Activated B cell treated with CpG ODN at 0.5 μM for 24 hours (primary cell): ENCODE results near the gene PCDHGB4. TPM values are rescaled to one million over a fixed set of nuclear protein-coding genes. Genes with fewer than 3 reads are reported as not detected.
A peak's percentile ranks its signal among the peaks of the same experiment; 100 is the strongest.
"Not testable (repeated sequence)": the region's sequence is repeated elsewhere in the genome, so short reads cannot be mapped to it uniquely, and the experiment has no call there.

Experiments
- ATAC-seq: fragments of 200-7000 bp; cut with Tn5 transposase; one replicate; pipeline ENCODE4 v1.10.0; 2021; ENCODE audit warnings: low read depth, mild to moderate bottlenecking, moderate library complexity
- CTCF ChIA-PET: fragments of 350-600 bp; sonication (Branson Sonifier 250); formaldehyde crosslinking; loops from one replicate; lab custom pipeline; 2021; ENCODE audit warnings: antibody characterized with exemption; lab: Charles Lee
- POLR2A ChIA-PET: fragments of 350-600 bp; sonication (Branson Sonifier 250); formaldehyde crosslinking; loops from one replicate; lab custom pipeline; 2021; ENCODE audit warnings: antibody characterized with exemption; lab: Charles Lee
- DNase-seq: peaks from one replicate; pipeline ENCODE4 v3.0.0; 2022
- H3K27ac Mint-ChIP-seq: one replicate; pipeline ENCODE4 v1.8.0; 2020; ENCODE audit warnings: mixed read lengths
- H3K27me3 Mint-ChIP-seq: one replicate; pipeline ENCODE4 v1.8.0; 2021; ENCODE audit warnings: mixed read lengths
- H3K36me3 Mint-ChIP-seq: one replicate; pipeline ENCODE4 v1.8.0; 2021; ENCODE audit warnings: low read depth, mixed read lengths
- H3K4me1 Mint-ChIP-seq: one replicate; pipeline ENCODE4 v1.8.0; 2021; ENCODE audit warnings: mixed read lengths
- H3K4me3 Mint-ChIP-seq: one replicate; pipeline ENCODE4 v1.8.0; 2020; ENCODE audit warnings: mild to moderate bottlenecking, mixed read lengths
- H3K9me3 Mint-ChIP-seq: one replicate; pipeline ENCODE4 v1.8.0; 2020; ENCODE audit warnings: mixed read lengths
- intact Hi-C: fragments of 100-400 bp; cut with micrococcal nuclease; formaldehyde crosslinking; loops from one replicate; pipeline ENCODE4 v1.15.1; 2024
- total RNA-seq: library from RNA; stranded (reverse); gene quantifications from 2 replicates; pipeline ENCODE4 v1.2.3, GENCODE V29; 2022
- TF ChIP-seq, protein P1 (sequence below): fragments of 200-600 bp; IDR thresholded peaks from one replicate; pipeline ENCODE4 v1.8.0; 2022; ENCODE audit warnings: antibody characterized with exemption, mild to moderate bottlenecking

PCDHGB4 gene
- total RNA-seq, 1 donor from 2014 or later, result 1.2 TPM

DNA sequence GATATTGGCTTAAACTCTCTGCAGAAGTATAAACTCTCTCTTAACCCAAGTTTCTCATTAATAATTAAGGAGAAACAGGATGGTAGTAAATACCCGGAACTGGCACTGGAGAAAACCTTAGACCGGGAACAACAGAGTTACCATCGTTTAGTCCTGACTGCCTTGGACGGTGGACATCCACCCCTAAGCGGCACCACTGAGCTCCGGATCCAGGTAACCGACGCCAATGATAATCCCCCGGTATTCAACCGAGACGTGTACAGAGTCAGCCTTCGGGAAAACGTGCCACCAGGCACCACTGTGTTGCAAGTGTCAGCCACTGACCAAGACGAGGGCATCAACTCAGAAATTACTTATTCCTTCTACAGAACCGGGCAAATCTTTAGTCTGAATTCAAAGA lies 11.1 kb downstream of the PCDHGB4 start:
- DNase-seq, result no peak
- intact Hi-C loops, result no loop called here
- no peak overlapping the region for H3K27ac Mint-ChIP-seq
- no peak overlapping the region for H3K4me3 Mint-ChIP-seq
- H3K36me3 Mint-ChIP-seq, result no peaks in the 10 kb centered on the region
- H3K9me3 Mint-ChIP-seq, result peaks cover 15% of the 10 kb centered on the region
- H3K4me1 Mint-ChIP-seq, result peaks cover 6% of the 10 kb centered on the region
- TF ChIP-seq, protein P1, sequence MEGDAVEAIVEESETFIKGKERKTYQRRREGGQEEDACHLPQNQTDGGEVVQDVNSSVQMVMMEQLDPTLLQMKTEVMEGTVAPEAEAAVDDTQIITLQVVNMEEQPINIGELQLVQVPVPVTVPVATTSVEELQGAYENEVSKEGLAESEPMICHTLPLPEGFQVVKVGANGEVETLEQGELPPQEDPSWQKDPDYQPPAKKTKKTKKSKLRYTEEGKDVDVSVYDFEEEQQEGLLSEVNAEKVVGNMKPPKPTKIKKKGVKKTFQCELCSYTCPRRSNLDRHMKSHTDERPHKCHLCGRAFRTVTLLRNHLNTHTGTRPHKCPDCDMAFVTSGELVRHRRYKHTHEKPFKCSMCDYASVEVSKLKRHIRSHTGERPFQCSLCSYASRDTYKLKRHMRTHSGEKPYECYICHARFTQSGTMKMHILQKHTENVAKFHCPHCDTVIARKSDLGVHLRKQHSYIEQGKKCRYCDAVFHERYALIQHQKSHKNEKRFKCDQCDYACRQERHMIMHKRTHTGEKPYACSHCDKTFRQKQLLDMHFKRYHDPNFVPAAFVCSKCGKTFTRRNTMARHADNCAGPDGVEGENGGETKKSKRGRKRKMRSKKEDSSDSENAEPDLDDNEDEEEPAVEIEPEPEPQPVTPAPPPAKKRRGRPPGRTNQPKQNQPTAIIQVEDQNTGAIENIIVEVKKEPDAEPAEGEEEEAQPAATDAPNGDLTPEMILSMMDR, result no peak
- ChIA-PET CTCF (interaction anchor here (1.5 to 1.8 kb wide), 2 partner anchors 24 to 126 kb away, joined by 3 to 6 read pairs; no protein-coding TSS in a partner anchor), POLR2A (no interaction called here)
- no peak for ATAC-seq
- H3K27me3 Mint-ChIP-seq, result peaks cover 53% of the 10 kb centered on the region

DNA sequence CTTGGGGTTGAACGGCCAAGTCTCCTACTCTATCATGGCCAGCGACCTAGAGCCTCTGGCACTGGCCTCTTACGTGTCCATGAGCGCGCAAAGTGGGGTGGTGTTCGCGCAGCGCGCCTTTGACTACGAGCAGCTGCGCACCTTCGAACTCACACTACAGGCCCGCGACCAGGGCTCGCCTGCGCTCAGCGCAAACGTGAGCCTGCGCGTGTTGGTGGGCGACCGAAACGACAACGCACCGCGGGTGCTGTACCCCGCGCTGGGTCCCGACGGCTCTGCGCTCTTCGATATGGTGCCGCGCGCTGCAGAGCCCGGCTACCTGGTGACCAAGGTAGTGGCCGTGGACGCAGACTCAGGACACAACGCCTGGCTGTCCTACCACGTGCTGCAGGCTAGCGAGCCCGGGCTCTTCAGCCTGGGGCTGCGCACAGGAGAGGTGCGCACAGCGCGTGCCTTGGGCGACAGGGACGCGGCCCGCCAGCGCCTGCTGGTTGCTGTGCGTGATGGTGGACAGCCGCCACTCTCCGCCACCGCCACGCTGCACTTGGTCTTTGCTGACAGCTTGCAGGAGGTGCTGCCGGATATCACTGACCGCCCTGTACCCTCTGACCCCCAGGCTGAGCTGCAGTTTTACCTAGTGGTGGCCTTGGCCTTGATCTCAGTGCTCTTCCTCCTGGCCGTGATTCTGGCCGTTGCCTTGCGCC lies 12.2 kb downstream of the PCDHGB4 start:
- POLR2A ChIA-PET, result interaction anchor here (0.6 kb wide), 1 partner anchor 351 kb away, joined by 3 read pairs; no protein-coding TSS in a partner anchor
- peaks cover 6% of the 10 kb centered on the region for H3K4me1 Mint-ChIP-seq
- no peaks in the 10 kb centered on the region for H3K36me3 Mint-ChIP-seq
- intact Hi-C loops, result no loop called here
- no peak overlapping the region for H3K4me3 Mint-ChIP-seq
- TF ChIP-seq, protein P1, result no peak
- no peak overlapping the region for H3K27ac Mint-ChIP-seq
- DNase-seq (no peak), ATAC-seq (no peak)
- peaks cover 17% of the 10 kb centered on the region for H3K9me3 Mint-ChIP-seq
- H3K27me3 Mint-ChIP-seq, result peaks cover 55% of the 10 kb centered on the region
- CTCF ChIA-PET, result no interaction called here

DNA sequence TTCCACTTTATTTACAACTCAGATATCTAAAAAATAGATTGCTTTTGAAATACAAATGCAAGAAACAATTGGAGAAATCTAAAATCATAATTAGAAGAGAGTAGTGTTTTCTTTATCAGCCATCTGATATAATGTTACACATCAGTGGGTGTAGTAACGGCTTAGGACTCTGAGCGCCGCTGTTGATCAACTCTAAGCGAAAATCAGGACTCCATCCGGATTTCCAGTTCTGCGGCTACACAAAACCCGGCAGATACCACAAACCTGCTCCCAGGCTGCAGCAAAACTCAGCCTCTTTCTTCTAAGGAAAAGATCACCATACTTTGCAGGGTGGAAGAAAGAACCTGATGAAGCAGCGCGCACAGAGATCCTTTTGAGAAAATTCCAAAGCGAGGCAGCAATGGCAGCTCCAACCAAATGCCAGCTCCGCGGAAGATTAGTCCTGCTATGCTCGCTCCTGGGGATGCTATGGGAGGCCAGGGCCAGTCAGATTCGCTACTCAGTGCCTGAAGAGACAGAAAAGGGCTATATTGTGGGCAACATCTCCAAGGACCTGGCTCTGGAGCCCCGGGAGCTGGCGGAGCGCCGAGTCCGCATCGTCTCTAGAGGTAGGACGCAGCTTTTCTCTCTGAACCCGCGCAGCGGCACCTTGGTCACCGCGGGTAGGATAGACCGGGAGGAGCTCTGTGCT lies 15.2 kb downstream of the PCDHGB4 start, which contains the start of gene PCDHGA9:
TSS of gene PCDHGA9 (plus strand) at position 226 of the 691 bp plus-strand sequence. CDS start at position 401, 175 bp downstream.
- Mint-ChIP-seq H3K27me3 (peaks cover 51% of the 10 kb centered on the region), H3K9me3 (peaks cover 21% of the 10 kb centered on the region), H3K36me3 (no peaks in the 10 kb centered on the region), H3K4me1 (peaks cover 6% of the 10 kb centered on the region), H3K4me3 (peak within 1 kb of the TSS; percentile 70), H3K27ac (no peak within 1 kb of the TSS)
- POLR2A ChIA-PET, result no interaction called here
- TF ChIP-seq, protein P1, result no peak
- intact Hi-C loops, result no loop called here
- CTCF ChIA-PET, result no interaction called here
- ATAC-seq, result no peak
- DNase-seq, result no peak

DNA sequence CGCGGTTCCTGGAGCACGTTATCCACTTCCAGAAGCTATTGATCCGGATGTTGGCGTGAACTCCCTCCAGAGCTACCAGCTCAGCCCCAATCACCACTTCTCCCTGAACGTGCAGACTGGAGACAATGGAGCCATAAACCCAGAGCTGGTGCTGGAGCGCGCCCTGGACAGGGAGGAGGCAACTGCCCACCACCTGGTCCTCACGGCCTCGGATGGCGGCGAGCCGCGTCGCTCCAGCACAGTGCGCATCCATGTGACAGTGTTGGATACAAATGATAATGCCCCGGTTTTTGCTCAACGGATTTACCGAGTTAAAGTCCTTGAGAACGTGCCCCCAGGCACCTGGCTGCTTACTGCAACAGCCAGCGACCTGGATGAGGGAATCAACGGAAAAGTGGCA lies 15.9 kb downstream of the PCDHGB4 start:
- TF ChIP-seq, protein P1, result no peak
- POLR2A ChIA-PET, result no interaction called here
- Mint-ChIP-seq H3K4me1 (peaks cover 6% of the 10 kb centered on the region), H3K9me3 (peaks cover 21% of the 10 kb centered on the region), H3K4me3 (no peak overlapping the region), H3K36me3 (no peaks in the 10 kb centered on the region), H3K27ac (no peak overlapping the region), H3K27me3 (peaks cover 53% of the 10 kb centered on the region)
- ATAC-seq, result no peak
- no peak for DNase-seq
- CTCF ChIA-PET, result no interaction called here
- intact Hi-C loops, result no loop called here

DNA sequence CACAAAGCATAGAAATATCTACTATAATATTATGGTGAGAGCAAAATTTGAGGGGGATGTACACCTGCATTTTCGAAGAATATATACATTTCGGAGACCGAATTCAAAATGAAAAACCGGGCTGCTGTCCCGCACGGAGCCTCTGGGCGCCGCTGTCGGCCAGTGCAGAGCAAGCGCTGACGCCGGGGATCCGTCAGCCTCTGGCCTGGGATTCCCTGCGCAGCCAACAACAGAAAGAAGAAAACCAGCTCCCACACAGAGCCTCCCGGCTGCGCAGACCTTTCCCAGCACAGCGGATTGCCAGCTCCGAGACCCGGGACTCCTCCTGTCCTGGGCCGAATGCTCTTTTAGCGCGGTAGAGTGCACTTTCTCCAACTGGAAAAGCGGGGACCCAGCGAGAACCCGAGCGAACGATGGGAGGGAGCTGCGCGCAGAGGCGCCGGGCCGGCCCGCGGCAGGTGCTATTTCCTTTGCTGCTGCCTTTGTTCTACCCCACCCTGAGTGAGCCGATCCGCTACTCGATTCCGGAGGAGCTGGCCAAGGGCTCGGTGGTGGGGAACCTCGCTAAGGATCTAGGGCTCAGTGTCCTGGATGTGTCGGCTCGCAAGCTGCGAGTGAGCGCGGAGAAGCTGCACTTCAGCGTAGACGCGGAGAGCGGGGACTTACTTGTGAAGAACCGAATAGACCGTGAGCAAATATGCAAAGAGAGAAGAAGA lies 20.4 kb downstream of the PCDHGB4 start, which contains the start of gene PCDHGB6:
TSS of gene PCDHGB6 (plus strand) at position 232 of the 716 bp plus-strand sequence. CDS start at position 414, 182 bp downstream.
- intact Hi-C loops, H3K36me3 Mint-ChIP-seq, H3K4me1 Mint-ChIP-seq, POLR2A ChIA-PET, DNase-seq: not testable (repeated sequence)
- peak within 1 kb of the TSS; percentile 1 for H3K27ac Mint-ChIP-seq
- H3K9me3 Mint-ChIP-seq, result peaks cover 20% of the 10 kb centered on the region
- CTCF ChIA-PET, result interaction anchor here (0.7 to 2.3 kb wide), 5 partner anchors 10 to 160 kb away, joined by 3 to 9 read pairs (median 3); partner anchors contain the start of genes PCDHGB5 and PCDHGC3
- peak; percentile 78 for ATAC-seq
- H3K4me3 Mint-ChIP-seq, result peak within 1 kb of the TSS; percentile 62
- H3K27me3 Mint-ChIP-seq, result peaks cover 52% of the 10 kb centered on the region
